Nucleus accumbens (tissue), 56 donors: ENCODE data around the gene NTN1.

ENCODE experiments used
- DNase-seq, 56 donors: peaks; one replicate each; lab custom pipeline; 2025; lab: John Stamatoyannopoulos, UW

Gene NTN1

DNA sequence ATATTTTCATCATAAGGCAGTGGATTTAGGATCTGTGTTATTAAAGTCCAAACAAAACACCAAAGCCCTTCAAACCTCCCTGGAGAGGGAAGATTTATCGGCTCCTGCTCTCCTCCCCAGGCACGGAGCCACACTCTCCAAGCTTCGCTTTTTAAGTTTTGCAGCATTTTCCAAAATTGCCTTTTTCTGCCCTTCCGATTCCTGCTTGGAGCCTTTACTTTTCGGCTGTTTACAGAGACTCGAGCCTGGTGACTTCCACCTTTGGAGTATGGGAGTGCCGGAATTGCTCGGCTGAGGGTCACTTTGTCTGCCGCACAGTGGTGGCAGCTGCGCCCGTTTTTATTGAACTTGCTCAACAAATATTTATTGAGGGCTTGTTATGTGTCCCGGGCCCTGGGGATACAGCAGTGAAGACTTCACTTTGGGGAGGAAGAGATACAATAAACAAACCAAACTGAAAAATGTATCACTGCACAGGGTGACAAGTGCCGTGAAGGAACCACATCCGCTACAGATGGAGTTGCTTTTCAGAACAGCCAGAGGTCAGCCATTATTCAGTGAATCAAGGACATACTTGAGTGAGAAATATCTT, 185.5 kb downstream of the NTN1 start:
- DNase-seq = no peak

DNA sequence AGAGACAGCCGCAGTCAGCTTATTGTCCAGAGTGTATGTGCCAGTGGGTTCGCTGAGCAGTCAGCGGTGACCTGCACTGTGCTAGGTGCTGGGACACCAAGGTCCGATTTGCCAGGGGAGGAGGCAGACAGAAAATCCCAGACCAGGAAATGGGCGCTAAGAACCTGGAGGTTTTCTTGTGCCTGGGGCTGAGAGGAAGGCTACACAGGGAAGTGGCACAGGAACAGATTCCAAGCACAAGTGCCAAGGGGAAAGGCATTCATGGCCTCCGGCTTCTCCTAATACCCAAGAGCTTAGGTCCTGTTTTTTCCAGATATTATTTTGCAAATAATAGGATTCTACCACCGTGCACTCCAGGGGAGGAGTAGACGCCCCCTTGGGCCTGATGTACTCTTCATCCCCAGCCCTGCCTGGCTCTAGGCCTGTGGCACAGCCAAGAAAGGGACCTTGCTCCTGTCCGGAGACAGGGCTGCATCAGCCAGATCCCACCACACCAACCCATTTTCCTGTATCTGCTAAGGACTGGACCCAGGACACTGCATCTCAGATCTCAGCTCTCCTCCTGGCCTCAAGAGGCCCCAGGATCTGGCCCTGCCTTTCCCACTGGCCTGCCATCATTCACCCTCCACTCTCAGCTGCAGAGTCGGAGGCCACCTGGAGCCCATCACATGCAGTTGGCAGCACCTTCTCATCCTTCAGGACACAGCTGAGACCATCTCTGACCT, 187.2 kb downstream of the NTN1 start:
- DNase-seq = no peak

- DNase-seq = no peak
Measured at GRCh38 chr17:9209347-9209746, 188.0 kb downstream of the NTN1 start.

GRCh38 chr17:9209781-9210370, 188.6 kb downstream of the NTN1 start:
- DNase-seq = no peak

- DNase-seq = peak in 8 of 56 donors; percentile 6 to 31 (median 18)
Measured at GRCh38 chr17:9211133-9211765, 189.9 kb downstream of the NTN1 start.

DNA sequence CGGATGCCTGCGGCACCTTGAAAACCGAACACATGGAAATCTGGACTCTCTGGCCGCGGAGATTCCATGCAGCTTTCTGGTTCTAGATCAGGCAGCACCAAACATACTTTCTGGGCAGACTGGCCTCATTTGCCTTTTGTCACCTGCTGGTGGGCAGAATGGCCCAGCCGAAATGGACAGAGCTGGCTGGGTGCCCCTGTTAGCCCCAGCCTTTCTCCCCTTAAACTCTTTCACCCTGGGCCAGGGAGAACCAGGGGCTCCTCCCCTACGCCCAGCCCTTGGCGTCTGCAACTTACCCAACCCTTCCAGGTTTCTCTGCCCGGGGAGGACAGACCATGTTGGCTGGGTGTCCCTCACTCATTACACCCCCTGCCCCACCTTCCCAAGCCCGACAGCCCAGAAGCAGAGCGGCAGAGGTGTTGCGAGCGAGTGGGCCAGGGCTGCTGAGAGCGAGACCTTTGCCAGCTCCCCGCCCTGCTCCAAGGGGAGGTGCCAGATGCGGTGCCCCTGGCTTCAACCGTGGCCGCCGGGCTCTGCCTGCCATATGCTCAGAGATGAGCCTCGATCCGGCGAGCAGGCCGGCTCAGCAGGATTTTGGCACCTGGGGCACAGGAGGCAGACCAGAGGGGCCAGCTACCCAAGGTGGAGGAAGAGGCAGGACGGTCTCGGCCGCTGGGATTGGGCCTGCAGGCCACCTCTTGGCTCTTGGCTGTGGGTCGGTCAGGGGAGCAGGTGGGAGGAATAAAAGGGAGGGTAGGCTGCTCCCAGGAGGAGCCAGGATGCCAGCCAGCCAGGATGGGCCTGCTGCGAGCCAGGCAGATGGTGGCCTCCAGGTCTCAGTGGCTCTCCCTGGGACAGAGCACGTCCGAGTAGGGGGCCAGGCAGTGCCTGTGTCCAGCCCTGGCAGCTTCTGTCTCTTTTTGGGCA, 191.3 kb downstream of the NTN1 start:
- DNase-seq = no peak

GRCh38 chr17:9213303-9213640, 192.0 kb downstream of the NTN1 start:
- no peak for DNase-seq

GRCh38 chr17:9215465-9215864, 194.2 kb downstream of the NTN1 start:
- DNase-seq = no peak

- DNase-seq = no peak
Measured at GRCh38 chr17:9217151-9218056, 196.1 kb downstream of the NTN1 start.

DNA sequence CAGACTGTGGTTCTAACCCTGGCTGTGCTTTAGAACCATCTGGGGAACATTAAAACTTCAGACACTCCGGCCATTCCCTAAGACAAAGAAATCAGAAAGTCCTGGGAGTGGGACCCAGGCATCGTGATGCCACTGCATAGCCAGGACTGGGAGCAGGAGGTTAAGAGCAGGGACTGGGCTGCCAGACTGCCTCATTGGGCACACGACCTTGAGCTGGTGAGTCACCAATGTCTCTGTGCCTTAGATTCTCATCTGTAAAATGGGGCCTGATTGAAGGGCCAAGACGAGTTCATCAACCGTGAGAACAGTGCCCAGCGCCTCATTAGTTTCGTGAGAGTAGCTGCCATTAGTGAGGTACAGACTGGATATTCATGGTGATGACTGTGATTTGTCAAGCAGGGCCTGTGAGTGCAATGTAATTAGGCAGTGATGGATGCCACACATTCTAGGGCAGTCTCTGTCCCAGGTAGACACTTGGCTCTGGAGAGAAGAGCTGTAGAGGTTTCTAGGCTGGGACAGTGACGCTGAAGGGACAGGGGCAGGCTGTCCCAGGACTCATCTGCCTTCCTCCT, 196.8 kb downstream of the NTN1 start:
- DNase-seq = no peak

- no peak for DNase-seq
Measured at GRCh38 chr17:9218911-9219310, 197.6 kb downstream of the NTN1 start.

GRCh38 chr17:9219631-9220397, 198.5 kb downstream of the NTN1 start:
- DNase-seq = no peak

DNA sequence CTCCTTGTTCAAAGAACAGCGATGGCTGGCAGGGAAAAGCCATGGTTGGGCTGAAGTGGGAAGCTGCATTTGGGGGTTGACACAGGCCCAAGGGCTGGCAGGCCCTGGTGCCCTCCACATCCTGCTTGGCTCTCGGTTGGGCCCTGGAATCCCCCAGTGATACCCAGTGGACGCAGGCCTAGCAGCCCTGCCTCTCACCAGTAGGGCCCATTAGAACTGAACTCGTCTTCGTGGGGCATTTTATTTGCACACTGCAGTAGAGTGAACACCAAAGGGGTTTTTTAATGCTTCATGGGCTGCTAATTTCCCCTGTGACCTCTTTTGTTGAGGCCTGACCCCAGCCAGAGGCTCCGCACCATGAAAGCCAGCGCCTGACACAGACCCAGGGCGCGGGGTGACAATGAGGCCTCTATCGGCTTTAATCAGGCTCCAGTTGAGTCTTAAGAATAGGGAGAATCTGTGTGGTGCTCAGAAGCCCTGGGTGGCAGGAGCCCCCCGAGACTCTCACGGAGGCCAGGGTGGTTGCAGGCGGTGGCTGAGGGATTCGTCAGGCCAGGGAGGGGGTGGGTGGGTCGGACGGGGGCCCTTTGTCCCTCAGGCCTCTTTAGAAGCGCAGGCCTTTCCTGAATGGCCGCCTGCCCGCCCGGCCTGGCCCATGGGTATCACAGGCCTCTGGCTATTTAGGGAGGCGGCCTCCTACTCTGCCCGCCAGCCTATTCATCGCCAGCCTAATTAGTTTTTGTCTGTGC, 199.3 kb downstream of the NTN1 start:
- peak in 4 of 56 donors; percentile 16 to 30 (median 22) for DNase-seq

DNA sequence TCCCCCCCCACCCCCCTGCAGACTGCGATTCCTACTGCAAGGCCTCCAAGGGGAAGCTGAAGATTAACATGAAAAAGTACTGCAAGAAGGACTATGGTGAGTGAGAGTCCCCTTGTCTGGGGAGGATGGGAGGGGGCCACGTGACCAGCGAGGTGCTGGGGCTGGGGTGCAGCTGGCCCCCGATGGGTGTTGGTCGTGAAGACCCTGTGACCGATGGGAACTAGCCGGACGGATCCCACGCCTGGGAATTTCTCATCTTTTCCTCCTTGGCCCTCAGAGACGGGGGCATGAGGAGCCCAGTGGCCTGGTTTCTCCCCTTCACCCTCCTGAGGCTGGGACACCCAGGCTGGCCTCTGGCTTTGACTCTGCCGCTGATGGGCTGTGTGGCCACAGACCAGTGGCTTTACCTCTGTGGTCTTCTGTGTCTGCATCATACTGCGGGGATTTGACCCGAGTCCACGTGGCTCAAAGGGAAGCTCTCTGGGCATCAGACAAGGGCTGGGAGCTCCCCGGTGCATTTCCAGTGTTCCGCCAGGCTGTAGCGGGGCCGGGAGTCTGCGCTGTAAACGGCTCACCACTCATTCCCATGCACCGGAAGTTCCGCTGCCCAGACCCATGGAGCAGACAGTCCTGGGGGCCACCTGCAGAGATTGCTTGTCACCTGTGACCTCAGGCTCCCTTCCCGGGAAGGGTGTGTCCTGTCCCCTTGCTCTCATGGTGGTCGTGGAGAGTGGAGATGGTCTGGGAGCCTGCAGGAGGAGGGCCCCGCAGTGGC, 200.0 kb downstream of the NTN1 start:
- DNase-seq = no peak

GRCh38 chr17:9221922-9222180, 200.5 kb downstream of the NTN1 start:
- no peak for DNase-seq

DNA sequence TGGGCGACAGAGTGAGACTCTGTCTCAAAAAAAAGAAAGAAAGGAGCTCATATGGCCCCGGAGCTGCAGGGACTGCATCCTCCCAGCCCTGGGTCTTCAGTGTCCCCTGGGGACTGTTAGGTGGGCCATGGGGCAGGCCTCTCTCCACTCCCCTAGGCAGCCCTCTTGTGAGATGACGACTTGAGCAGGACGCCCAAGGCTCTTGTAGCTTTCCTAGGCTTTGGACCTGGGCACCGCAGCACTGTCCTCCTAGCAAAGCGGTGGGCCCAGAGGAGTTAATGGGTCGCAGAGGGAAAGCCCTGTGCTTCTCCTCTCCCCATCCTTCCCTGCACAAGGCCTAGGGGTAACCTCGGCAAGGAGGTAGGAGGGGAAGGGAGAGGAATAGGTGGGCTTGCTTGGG, 202.2 kb downstream of the NTN1 start:
- no peak for DNase-seq

DNA sequence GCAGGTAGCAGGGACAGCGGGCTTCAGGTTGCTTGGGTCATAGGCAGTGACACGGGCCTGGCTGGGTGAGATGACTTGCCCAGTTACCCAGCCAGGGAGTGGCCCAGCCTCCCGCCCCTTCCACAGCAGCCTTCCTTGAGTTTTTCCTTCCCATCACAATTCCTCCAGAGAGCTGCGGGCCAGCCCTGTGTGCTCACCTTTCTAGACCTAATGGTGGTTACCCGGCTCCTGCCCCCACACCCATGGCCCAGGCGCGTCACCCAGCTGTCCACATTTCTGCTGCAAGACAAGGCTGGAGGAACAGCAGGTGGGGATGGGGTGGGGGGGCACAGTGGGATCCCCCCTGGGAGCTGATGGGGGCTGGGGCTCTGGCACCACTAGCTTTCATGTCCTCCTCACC, 203.2 kb downstream of the NTN1 start:
- DNase-seq = no peak
